HG02571 (cell line): ENCODE data around the gene KLHL12.
"Not testable (repeated sequence)": the region's sequence is repeated elsewhere in the genome, so short reads cannot be mapped to it uniquely, and the experiment has no call there.

Experiments
- ATAC-seq: cut with Tn5 transposase; IDR thresholded peaks from one replicate; pipeline ENCODE4 v1.9.1; 2021; ENCODE audit warnings: mild to moderate bottlenecking, moderate library complexity; ENCODE audit not compliant: unreplicated experiment

KLHL12 gene

DNA sequence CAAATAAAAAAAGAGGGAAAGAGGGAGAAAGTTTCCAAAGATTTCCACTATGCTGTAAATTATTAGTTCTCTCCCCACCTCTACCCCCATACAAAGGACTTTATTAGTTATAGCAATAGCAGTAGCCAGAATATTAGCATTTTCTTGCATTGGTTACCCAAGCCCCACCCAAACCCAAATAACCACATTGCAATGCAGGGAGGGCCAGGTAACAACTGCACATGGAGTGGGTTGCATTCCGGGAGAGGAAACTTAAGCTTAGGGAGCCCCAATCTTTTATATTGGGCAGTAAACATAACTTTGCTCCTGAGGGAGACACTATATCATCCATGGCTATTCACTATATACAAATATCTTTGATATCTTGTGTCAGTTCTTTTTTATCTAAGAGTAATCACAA lies 25.1 kb upstream of the KLHL12 start:
- ATAC-seq, result no peak

- no peak for ATAC-seq
Measured at GRCh38 chr1:202951437-202951836, 24.4 kb upstream of the KLHL12 start.

GRCh38 chr1:202945483-202945882 lies 18.4 kb upstream of the KLHL12 start:
- no peak for ATAC-seq

- ATAC-seq, result no peak
Measured at GRCh38 chr1:202944438-202944921, 17.4 kb upstream of the KLHL12 start.

GRCh38 chr1:202942426-202942825 lies 15.4 kb upstream of the KLHL12 start:
- ATAC-seq, result no peak

GRCh38 chr1:202941372-202941771 lies 14.3 kb upstream of the KLHL12 start:
- ATAC-seq, result no peak

DNA sequence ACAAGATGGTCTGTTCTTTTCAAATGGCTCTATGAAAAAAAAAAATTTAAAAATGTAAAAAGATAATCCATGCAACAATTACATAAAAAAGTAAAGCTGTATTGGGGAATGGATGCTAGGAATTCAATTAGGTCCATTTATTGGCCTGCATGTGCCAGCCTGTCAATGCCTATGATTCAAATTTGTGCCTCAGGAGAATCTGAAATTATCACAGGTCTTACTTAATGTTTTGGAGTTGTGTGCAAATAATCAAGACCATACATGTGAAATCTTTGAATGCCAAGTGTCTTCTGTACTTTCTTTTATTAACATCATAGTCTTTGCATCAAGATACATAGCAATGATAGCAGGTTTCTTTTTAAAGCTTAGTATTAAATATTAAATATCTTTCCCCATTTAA lies 13.5 kb upstream of the KLHL12 start:
- ATAC-seq, result no peak

DNA sequence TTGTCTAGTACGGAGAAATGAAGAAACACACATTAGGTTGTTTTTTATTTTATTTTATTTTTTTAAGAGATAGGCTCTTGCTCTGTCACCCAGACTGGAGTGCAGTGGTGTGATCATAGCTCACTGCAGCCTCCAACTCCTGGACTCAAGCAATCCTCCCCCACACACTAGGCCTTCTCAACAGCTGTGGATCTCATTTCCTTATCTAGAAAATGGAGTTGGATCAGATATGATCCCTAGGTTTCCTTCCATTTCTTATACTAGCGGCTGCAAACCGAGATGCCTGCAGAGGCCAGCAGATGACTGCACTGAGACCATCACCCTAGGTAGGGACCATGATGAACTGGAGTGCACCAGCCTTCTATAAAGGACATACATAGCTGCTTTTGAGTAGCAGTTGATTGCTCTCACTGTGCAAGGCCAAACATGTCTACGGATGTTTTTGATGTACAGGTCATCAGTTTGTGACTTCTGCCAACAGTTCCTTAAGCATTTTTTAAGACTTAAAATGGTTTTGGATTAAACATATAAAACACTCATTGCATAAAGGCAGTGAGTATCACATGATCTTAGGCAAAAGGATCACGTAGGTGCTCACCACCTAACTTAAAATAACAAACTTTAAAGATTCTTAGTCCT lies 11.4 kb upstream of the KLHL12 start:
- no peak for ATAC-seq

DNA sequence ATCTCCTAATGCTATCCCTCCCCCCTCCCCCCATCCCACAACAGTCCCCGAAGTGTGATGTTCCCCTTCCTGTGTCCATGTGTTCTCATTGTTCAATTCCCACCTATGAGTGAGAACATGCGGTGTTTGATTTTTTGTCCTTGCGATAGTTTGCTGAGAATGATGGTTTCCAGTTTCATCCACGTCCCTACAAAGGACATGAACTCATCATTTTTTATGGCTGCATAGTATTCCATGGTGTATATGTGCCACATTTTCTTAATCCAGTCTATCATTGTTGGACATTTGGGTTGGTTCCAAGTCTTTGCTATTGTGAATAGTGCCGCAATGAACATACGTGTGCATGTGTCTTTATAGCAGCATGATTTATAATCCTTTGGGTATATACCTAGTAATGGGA lies 9.4 kb upstream of the KLHL12 start:
- ATAC-seq, result not testable (repeated sequence)

- ATAC-seq, result no peak
Measured at GRCh38 chr1:202935844-202936243, 8.8 kb upstream of the KLHL12 start.

GRCh38 chr1:202934755-202935154 lies 7.7 kb upstream of the KLHL12 start:
- no peak for ATAC-seq

GRCh38 chr1:202932476-202932875 lies 5.4 kb upstream of the KLHL12 start:
- ATAC-seq, result no peak

- no peak for ATAC-seq
Measured at GRCh38 chr1:202923533-202923932, 3.5 kb downstream of the KLHL12 start.

GRCh38 chr1:202919615-202920014 lies 7.4 kb downstream of the KLHL12 start:
- no peak for ATAC-seq

DNA sequence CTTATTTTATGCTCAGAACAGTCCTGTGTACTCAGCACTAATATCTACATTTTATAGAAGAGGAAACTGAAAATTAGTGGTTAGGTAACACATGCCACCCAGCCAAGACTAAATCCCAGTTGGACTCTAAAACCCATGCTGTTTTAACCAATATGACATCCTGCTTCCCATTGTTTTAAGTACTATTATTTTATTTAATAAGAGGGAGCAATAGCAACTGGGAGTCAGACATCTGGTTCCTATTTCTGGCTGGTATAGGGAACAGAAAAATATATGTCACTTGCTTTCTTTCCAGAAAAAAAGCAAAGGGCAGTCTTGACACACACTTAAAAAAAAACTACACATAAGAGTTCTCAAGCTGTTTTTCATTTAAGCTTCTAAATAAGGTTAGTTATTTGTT lies 11.9 kb downstream of the KLHL12 start:
- ATAC-seq, result no peak

GRCh38 chr1:202912476-202912875 lies 14.6 kb downstream of the KLHL12 start:
- ATAC-seq, result not testable (repeated sequence)

GRCh38 chr1:202909494-202909893 lies 17.5 kb downstream of the KLHL12 start:
- ATAC-seq, result no peak

DNA sequence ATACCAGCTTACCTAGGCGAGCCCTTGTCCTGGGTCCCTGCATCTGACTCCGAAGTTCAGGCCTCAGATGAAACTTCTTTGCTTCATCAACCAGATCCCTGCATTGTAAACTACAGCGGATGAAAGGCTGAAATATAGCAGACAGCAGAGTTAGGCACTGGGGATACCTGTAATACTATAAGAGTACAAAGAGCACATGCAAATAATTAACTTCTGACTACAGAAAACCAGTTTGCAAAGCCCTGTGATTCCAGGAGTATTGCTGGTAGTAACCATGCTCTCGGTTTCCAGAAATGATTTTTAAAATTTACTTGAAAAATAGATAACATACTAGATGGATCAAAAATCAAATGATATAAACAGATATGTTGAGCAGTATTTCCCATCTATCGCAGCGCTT lies 18.0 kb downstream of the KLHL12 start:
- ATAC-seq, result no peak

GRCh38 chr1:202905331-202905730 lies 21.7 kb downstream of the KLHL12 start:
- no peak for ATAC-seq

DNA sequence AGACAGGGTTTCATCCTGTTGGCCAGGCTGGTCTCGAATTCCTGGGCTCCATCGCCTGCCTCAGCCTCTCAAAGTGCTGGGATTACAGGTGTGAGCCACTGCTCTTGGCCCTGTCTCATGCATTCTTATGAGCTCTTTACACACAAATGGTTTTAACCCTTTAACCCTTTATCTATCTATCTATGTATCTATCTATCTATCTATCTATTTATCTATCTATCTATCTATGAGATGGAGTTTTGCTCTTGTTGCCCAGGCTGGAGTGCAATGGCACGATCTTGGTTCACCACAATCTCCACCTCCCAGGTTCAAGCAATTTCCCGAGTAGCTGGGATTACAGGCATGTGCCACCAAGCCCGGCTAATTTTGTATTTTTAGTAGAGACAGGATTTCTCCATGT lies 23.2 kb downstream of the KLHL12 start:
- not testable (repeated sequence) for ATAC-seq

GRCh38 chr1:202901555-202901954 lies 25.5 kb downstream of the KLHL12 start:
- ATAC-seq, result no peak

DNA sequence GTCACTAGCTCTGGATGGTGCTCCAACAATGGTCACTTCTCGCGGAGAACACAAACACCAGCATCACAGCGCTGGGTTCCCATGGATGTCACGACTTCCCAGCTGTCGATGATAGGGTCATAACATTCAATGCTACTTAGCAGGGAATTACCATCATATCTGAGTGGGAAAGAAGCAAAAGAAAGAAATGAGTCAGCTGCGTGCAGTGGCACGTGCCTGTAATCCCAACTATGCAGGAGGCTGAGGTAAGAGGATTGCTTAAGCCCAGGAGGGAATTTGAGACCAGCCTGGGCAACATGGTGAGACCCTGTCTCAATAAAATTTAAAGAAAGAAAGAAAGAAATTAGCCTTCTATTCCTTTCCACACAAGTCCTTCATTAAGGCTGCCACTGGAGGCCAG lies 34.5 kb downstream of the KLHL12 start:
- no peak for ATAC-seq

- no peak for ATAC-seq
Measured at GRCh38 chr1:202890392-202890791, 36.6 kb downstream of the KLHL12 start.
